OCI-LY1 (cell line): ENCODE results near the gene ECD.

Experiments
- H2AFZ ChIP-seq: fragments of 200-600 bp; sonication (generic), shearing (Covaris generic); 2 replicates; pipeline ENCODE4 v1.6.0; 2014; ENCODE audit warnings: antibody characterized with exemption, mild to moderate bottlenecking, low read length
- H3F3A ChIP-seq: fragments of 200-600 bp; sonication (generic), shearing (Covaris generic); 2 replicates; pipeline ENCODE4 v1.6.0; 2014; ENCODE audit warnings: mild to moderate bottlenecking, antibody characterized with exemption, low read length, moderate library complexity; ENCODE audit not compliant: insufficient read depth
- H3K27ac ChIP-seq: fragments of 200-600 bp; sonication (generic); 2 replicates; pipeline ENCODE4 v1.5.1; 2014; ENCODE audit warnings: low read length, mixed run types, mild to moderate bottlenecking, low read depth; ENCODE audit not compliant: poor library complexity, severe bottlenecking
- H3K27me3 ChIP-seq: fragments of 200-600 bp; sonication (generic); 2 replicates; pipeline ENCODE4 v1.6.0; 2014; ENCODE audit warnings: antibody characterized with exemption, mild to moderate bottlenecking, low read length, moderate library complexity; ENCODE audit not compliant: insufficient read depth
- H3K36me3 ChIP-seq: fragments of 200-600 bp; sonication (generic); 2 replicates; pipeline ENCODE4 v1.6.1; 2014; ENCODE audit warnings: mild to moderate bottlenecking, antibody characterized with exemption, low read length, moderate library complexity, mixed read lengths; ENCODE audit not compliant: insufficient read depth
- H3K4me1 ChIP-seq: fragments of 200-600 bp; sonication (generic); 2 replicates; pipeline ENCODE4 v1.5.1; 2014; ENCODE audit warnings: mild to moderate bottlenecking, low read length, moderate library complexity; ENCODE audit not compliant: insufficient read depth, severe bottlenecking
- H3K4me2 ChIP-seq: fragments of 200-600 bp; sonication (generic), shearing (Covaris generic); 2 replicates; pipeline ENCODE4 v1.6.1; 2014; ENCODE audit warnings: low read length
- H3K4me3 ChIP-seq: fragments of 200-600 bp; sonication (generic); 2 replicates; pipeline ENCODE4 v1.5.1; 2014; ENCODE audit warnings: low read length, low read depth, mild to moderate bottlenecking, mixed read lengths; ENCODE audit not compliant: poor library complexity, severe bottlenecking
- H3K79me2 ChIP-seq: fragments of 200-600 bp; shearing (Covaris generic); 2 replicates; pipeline ENCODE4 v1.6.1; 2016; ENCODE audit warnings: mixed run types, low read length, mixed read lengths; ENCODE audit not compliant: insufficient read depth
- H3K9ac ChIP-seq: fragments of 200-600 bp; sonication (generic), shearing (Covaris generic); 2 replicates; pipeline ENCODE4 v1.6.1; 2014; ENCODE audit warnings: mild to moderate bottlenecking, low read length, mixed read lengths
- H3K9me2 ChIP-seq: fragments of 200-600 bp; sonication (generic), shearing (Covaris generic); 2 replicates; pipeline ENCODE4 v1.6.1; 2014; ENCODE audit warnings: low read depth, mild to moderate bottlenecking, low read length, mixed read lengths
- H3K9me3 ChIP-seq: fragments of 200-600 bp; shearing (Covaris generic); 2 replicates; pipeline ENCODE4 v1.6.1; 2014; ENCODE audit warnings: low read length, mixed read lengths
- H4K20me1 ChIP-seq: fragments of 200-600 bp; sonication (generic), shearing (Covaris generic); 2 replicates; pipeline ENCODE4 v1.6.0; 2016; ENCODE audit warnings: mild to moderate bottlenecking, low read length; ENCODE audit not compliant: insufficient read depth
- CTCF ChIP-seq: fragments of 200-600 bp; sonication (generic), shearing (Covaris generic); IDR thresholded peaks from 2 replicates; pipeline ENCODE4 v1.5.1; 2017; ENCODE audit warnings: mild to moderate bottlenecking, antibody characterized with exemption, low read length, moderate library complexity, mixed read lengths
- EZH2 ChIP-seq: fragments of 200-600 bp; sonication (generic), shearing (Covaris generic); IDR thresholded peaks from 2 replicates; pipeline ENCODE4 v1.8.0; 2017; ENCODE audit warnings: borderline replicate concordance, mixed run types, mild to moderate bottlenecking, antibody characterized with exemption, low read length, moderate library complexity, mixed read lengths

The ECD gene

GRCh38 chr10:73182568-73182967 is 14.8 kb upstream of the ECD start:
- no peaks in the 10 kb centered on the region for H3K27me3 ChIP-seq
- H3K9me3 ChIP-seq = no peaks in the 10 kb centered on the region
- H3K9me2 ChIP-seq = no peaks in the 10 kb centered on the region
- no peak overlapping the region for H3K4me3 ChIP-seq
- H3K4me1 ChIP-seq = no peaks in the 10 kb centered on the region
- no peak overlapping the region for H3K9ac ChIP-seq
- no peaks in the 10 kb centered on the region for H4K20me1 ChIP-seq
- no peaks in the 10 kb centered on the region for H3F3A ChIP-seq
- no peaks in the 10 kb centered on the region for H3K79me2 ChIP-seq
- no peak overlapping the region for H2AFZ ChIP-seq
- H3K27ac ChIP-seq = no peak overlapping the region
- H3K4me2 ChIP-seq = no peak overlapping the region
- peaks cover 5% of the 10 kb centered on the region for H3K36me3 ChIP-seq
- no peak for TF ChIP-seq CTCF
- no peak for TF ChIP-seq EZH2

- H3K79me2 ChIP-seq = no peaks in the 10 kb centered on the region
- no peak overlapping the region for H3K27ac ChIP-seq
- TF ChIP-seq EZH2 = no peak
- TF ChIP-seq CTCF = no peak
Measured at GRCh38 chr10:73174148-73174925, 6.5 kb upstream of the ECD start.

GRCh38 chr10:73172867-73173266 is 5.1 kb upstream of the ECD start:
- Histone ChIP-seq H3K79me2 (no peaks in the 10 kb centered on the region), H2AFZ (no peak overlapping the region), H3K9me2 (no peaks in the 10 kb centered on the region), H3K4me2 (no peak overlapping the region), H3K9ac (no peak overlapping the region), H3K36me3 (no peaks in the 10 kb centered on the region; the same call in 1 of the 2 replicates), H4K20me1 (no peaks in the 10 kb centered on the region), H3K9me3 (no peaks in the 10 kb centered on the region), H3K4me1 (peaks cover 7% of the 10 kb centered on the region), H3K27me3 (no peaks in the 10 kb centered on the region), H3F3A (no peaks in the 10 kb centered on the region), H3K27ac (no peak overlapping the region), H3K4me3 (no peak overlapping the region)
- TF ChIP-seq EZH2 (no peak), CTCF (no peak)

More at GRCh38 chr10:73174148-73174925, 6.5 kb upstream of the ECD start:
- Histone ChIP-seq H3F3A (no peaks in the 10 kb centered on the region), H3K4me1 (no peaks in the 10 kb centered on the region), H3K9ac (no peak overlapping the region), H2AFZ (no peak overlapping the region), H3K4me2 (no peak overlapping the region), H3K9me2 (no peaks in the 10 kb centered on the region), H4K20me1 (no peaks in the 10 kb centered on the region), H3K9me3 (no peaks in the 10 kb centered on the region), H3K4me3 (no peak overlapping the region), H3K36me3 (no peaks in the 10 kb centered on the region; the same call in 1 of the 2 replicates), H3K27me3 (no peaks in the 10 kb centered on the region)
